Hepatocyte (in vitro differentiated cells): ENCODE results near the gene GALNT1.

Experiments used
- EZH2 ChIP-seq: fragments of 200-600 bp; sonication (generic); IDR thresholded peaks from 2 replicates; pipeline ENCODE4 v1.6.1; 2016; ENCODE audit warnings: antibody characterized with exemption, mild to moderate bottlenecking, borderline replicate concordance
- EZH2phosphoT487 ChIP-seq: fragments of 200-600 bp; sonication (generic); IDR thresholded peaks from one replicate; pipeline ENCODE4 v1.6.1; 2018; ENCODE audit warnings: antibody characterized with exemption, mild to moderate bottlenecking, low read depth, moderate library complexity; ENCODE audit not compliant: unreplicated experiment, severe bottlenecking

- no peak for TF ChIP-seq EZH2phosphoT487
- no peak for TF ChIP-seq EZH2
Measured at GRCh38 chr18:35610724-35611123, 29.2 kb downstream of the GALNT1 start.
